Retinal pigment epithelial cell (primary cell): ENCODE data around the gene MYH10.

Experiments
- DNase-seq: peaks from one replicate; pipeline ENCODE4 v3.0.0-alpha.2; 2010; ENCODE audit warnings: low read depth
- H3K4me3 ChIP-seq: 2 replicates; pipeline ENCODE4 v1.5.1; 2011; ENCODE audit warnings: mild to moderate bottlenecking, low read length, control low read depth, moderate library complexity
- TF ChIP-seq, protein P1 (sequence below): conservative IDR thresholded peaks from 2 replicates; pipeline ENCODE4 v1.5.1; 2011; ENCODE audit warnings: low read depth, low read length, control low read depth, inconsistent platforms

MYH10 gene

DNA sequence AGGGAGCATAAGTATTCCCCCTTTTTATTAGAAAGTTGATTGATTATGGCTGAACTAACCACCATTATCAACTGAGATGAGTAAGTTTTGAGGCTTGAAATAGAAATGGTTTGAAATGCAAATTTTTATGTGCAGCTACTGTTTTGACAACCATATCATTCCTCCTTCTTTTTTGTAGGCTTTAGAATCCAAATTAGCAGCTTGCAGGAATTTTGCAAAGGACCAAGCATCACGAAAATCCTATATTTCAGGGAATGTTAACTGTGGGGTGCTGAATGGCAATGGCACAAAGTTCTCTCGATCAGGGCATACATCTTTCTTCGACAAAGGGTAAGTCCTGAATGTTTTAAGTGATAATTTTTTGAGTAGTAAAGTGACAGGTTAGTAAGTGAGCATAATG, 170.7 kb downstream of the MYH10 start:
- H3K4me3 ChIP-seq, result no peak overlapping the region
- no peak for DNase-seq
- TF ChIP-seq, protein P1, sequence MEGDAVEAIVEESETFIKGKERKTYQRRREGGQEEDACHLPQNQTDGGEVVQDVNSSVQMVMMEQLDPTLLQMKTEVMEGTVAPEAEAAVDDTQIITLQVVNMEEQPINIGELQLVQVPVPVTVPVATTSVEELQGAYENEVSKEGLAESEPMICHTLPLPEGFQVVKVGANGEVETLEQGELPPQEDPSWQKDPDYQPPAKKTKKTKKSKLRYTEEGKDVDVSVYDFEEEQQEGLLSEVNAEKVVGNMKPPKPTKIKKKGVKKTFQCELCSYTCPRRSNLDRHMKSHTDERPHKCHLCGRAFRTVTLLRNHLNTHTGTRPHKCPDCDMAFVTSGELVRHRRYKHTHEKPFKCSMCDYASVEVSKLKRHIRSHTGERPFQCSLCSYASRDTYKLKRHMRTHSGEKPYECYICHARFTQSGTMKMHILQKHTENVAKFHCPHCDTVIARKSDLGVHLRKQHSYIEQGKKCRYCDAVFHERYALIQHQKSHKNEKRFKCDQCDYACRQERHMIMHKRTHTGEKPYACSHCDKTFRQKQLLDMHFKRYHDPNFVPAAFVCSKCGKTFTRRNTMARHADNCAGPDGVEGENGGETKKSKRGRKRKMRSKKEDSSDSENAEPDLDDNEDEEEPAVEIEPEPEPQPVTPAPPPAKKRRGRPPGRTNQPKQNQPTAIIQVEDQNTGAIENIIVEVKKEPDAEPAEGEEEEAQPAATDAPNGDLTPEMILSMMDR, result no peak

- H3K4me3 ChIP-seq, result no peak overlapping the region
- TF ChIP-seq, protein P1, result no peak
- no peak for DNase-seq
Observed at GRCh38 chr17:8459107-8459506, 171.4 kb downstream of the MYH10 start.

- TF ChIP-seq, protein P1, result no peak
- H3K4me3 ChIP-seq, result no peak overlapping the region
- no peak for DNase-seq
Observed at GRCh38 chr17:8458128-8458527, 172.4 kb downstream of the MYH10 start.

- H3K4me3 ChIP-seq, result no peak overlapping the region
- TF ChIP-seq, protein P1, result no peak
- no peak for DNase-seq
Observed at GRCh38 chr17:8455665-8456209, 174.8 kb downstream of the MYH10 start.

DNA sequence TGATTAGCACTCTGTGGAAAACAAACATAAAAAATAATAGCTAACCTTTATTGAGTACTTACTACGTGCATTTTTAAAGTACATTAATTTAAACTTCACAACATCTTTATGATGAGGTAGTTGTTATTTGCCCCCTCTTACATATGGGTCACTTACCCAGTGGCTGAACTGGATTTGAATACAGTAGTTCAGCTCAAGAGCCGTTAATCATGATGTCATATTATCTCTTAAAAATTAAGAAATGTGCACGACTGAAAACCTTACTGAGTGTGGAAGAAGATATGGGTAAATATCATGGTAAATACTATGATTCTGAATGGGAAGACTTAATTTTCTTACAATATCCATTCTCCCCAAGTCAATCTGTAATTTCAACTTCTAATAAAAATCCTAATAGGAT, 177.2 kb downstream of the MYH10 start:
- TF ChIP-seq, protein P1, result no peak
- DNase-seq, result no peak
- H3K4me3 ChIP-seq, result no peak overlapping the region

DNA sequence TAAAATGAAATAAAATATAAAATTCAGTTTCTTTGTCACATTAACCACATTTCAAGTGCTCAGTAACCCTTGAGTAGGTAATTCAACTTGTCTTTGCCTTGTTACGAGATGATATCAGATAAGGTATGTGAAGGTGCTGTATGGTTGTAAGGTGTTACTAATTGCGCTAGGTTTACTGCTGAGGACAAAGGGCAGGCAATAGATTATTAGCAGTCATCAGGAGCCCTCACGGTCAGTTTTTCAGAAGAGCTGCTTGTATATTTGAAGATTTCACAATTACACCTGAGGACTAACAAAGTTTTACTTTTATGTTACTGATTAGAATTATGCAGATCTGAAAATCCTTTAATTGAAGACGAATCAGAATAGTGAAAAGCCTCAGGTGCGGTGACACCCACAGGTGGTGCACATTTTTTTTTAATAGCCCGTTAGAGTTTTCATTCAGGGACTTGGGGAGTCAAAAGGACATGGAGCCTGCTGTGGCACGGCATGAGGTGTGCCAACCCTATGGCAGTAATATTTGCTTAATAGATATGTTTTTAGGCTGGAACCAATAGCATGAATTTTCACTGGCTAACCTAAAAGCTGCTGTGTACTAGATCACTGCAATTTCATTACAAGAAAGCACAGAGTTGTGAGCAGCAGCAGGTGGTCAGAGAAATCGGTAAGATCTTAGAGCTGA, 178.5 kb downstream of the MYH10 start:
- DNase-seq, result no peak
- TF ChIP-seq, protein P1, result no peak
- H3K4me3 ChIP-seq, result no peak overlapping the region

GRCh38 chr17:8448310-8448709, 182.2 kb downstream of the MYH10 start:
- H3K4me3 ChIP-seq, result no peak overlapping the region
- DNase-seq, result no peak
- TF ChIP-seq, protein P1, result no peak
